ENCODE data around the gene VPS41. TPM values are rescaled to one million over a fixed set of nuclear protein-coding genes. Genes with fewer than 3 reads are reported as not detected.

VPS41 gene
- total RNA-seq (2022; extraction: Qiagen RNA extraction), result 20.8 to 31.4 TPM (median 26.7 TPM) in 5 replicates

GRCh38 chr7:38908759-38909335, at the start of gene VPS41:
Gene VPS41 (minus strand): TSS chr7:38909191. CDS start chr7:38909174, 17 bp downstream.

Other genes starting within 250 kb of the VPS41 start
- not detected in 5 replicates for gene POU6F2, start 68.7 kb upstream of the VPS41 start, total RNA-seq (2022; extraction: Qiagen RNA extraction)

All from A549 treated with dexamethasone at 1 μM for 4 hours (cell line).